SK-N-MC (cell line): Measurements from ENCODE around the gene CLEC4M.

Experiments
- EZH2 ChIP-seq: fragments of 200-600 bp; sonication (generic); IDR thresholded peaks from one replicate; pipeline ENCODE4 v1.6.1; 2017; ENCODE audit warnings: antibody characterized with exemption
- POLR2AphosphoS5 ChIP-seq: IDR thresholded peaks from 2 replicates; pipeline ENCODE4 v1.6.1; 2012; ENCODE audit warnings: mild to moderate bottlenecking, low read depth, low read length, borderline replicate concordance

DNA sequence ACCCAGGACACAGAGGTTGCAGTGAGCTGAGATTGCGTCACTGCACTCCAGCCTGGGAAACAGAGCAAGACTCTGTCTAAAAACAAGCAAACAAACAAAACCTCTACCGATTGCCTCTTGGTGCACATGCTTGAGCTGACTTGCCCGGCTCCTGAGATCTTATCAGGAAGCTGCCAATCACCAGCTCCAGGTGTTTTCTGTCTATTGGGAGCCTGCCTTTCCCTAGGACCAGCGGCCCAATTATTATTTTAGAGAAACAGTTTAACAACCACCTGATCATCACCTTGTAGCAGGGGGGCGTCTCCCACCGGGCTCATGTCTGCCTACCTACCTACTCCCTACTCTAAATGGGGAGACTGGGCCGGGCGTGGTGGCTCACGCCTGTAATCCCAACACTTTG lies 10.8 kb downstream of the CLEC4M start:
- no peak for TF ChIP-seq POLR2AphosphoS5
- TF ChIP-seq EZH2: no peak
